Prostate gland (tissue), 2 donors: ENCODE data around the gene DNASE1L2. TPM values are rescaled to one million over a fixed set of nuclear protein-coding genes. Genes with fewer than 3 reads are reported as not detected.

Experiments
- DNase-seq: peaks from one replicate; pipeline ENCODE4 v3.0.0-alpha.2; 2019; ENCODE audit warnings: low spot score
- H3K27ac ChIP-seq, 2 donors: fragments of 200-600 bp; sonication (generic); 2 replicates each; pipeline ENCODE4 v1.5.1; 2017 to 2019
- H3K27me3 ChIP-seq: fragments of 200-600 bp; sonication (generic); replicated peaks from 2 replicates; pipeline ENCODE4 v1.5.1; 2019; ENCODE audit not compliant: insufficient read depth
- H3K36me3 ChIP-seq, 2 donors: fragments of 200-600 bp; sonication (generic); 1 replicate in 1 of 2; 2 replicates in 1 of 2; pipeline versions ENCODE4 v1.5.1 to v1.8.1; 2017 to 2019
- H3K4me1 ChIP-seq: fragments of 200-600 bp; sonication (generic); replicated peaks from 2 replicates; pipeline ENCODE4 v1.5.1; 2019
- H3K4me3 ChIP-seq, 2 donors: fragments of 200-600 bp; sonication (generic); 2 replicates each; pipeline ENCODE4 v1.5.1; 2017 to 2019
- H3K9me3 ChIP-seq: fragments of 200-600 bp; sonication (generic); 2 replicates; pipeline ENCODE4 v1.5.1; 2017
- POLR2A ChIP-seq: fragments of 450-650 bp; IDR thresholded peaks from one replicate; pipeline ENCODE4 v1.6.1; 2016; ENCODE audit warnings: antibody characterized with exemption, mild to moderate bottlenecking
- POLR2AphosphoS5 ChIP-seq: sonication (generic); formaldehyde crosslinking; IDR thresholded peaks from one replicate; pipeline ENCODE4 v1.6.1; 2017; ENCODE audit warnings: antibody characterized with exemption
- WGBS: methylation state at CpG from one replicate; pipeline ENCODE4 v1.1.5; 2018; 5-methylcytosine and 5-hydroxymethylcytosine counted together
- intact Hi-C: fragments of 100-400 bp; cut with DNase I; formaldehyde crosslinking; loops from one replicate; pipeline ENCODE4 v1.14.2; 2022
- total RNA-seq, 2 donors: library from RNA; depleted of rRNA; stranded (reverse); fragments of >200 nt; gene quantifications; one replicate each; pipeline ENCODE4 v1.1.0, GENCODE V29; 2016
- TF ChIP-seq, protein P1 (sequence below), 4 experiments: fragments of 200-600 bp in 2 of 4; fragments of 450-650 bp in 2 of 4; sonication (generic) in 2 of 4; IDR thresholded peaks; 1 replicate in 3 of 4; 2 replicates in 1 of 4; pipeline ENCODE4 v1.5.1; 2016 to 2019; ENCODE audit warnings: antibody characterized with exemption in 4 of 4, mild to moderate bottlenecking in 2 of 4, moderate library complexity in 2 of 4

DNASE1L2 gene
- total RNA-seq, 2 donors from 2014 or later = 0.77 to 4.6 TPM

DNA sequence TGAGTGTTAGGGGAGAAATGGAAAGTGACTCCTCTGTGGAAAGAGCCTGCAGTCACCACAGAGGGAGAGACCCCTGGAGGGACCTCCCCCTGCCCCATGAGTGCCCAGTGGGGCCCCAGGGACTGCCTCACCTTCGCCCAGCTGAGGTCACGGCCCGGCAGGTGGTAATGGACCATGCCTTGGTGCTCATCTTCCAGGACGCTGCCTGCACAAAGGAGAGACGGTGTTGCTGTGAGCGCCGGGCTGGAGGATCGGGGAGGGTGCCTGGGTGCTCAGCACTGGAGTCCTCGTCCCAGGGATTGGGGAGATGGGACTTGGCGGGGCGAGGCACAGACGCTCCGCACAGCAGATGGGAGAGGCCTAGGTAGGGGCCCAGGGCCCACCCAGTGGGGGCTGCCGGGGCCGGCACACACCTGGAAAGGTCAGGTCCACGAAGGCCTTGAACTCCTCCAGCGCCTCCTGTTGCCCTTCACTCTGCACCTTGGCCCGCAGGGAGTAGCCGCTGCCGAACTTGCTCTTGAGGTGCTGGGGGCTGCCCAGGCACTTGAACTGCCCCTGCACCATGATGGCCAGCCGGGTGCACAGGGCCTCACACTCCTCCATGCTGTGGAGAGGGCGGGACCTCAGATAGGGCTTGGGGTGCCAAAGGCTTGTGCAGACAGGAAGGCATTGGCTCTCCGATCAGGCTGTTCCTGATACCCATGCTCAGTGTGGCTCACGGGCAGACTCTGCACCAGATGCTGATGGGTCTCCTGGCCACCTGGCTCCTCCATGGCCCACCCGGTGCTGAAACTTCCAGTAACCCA, 41.4 kb downstream of the DNASE1L2 start:
- H3K27me3 ChIP-seq = no peaks in the 10 kb centered on the region
- no peaks in the 10 kb centered on the region for H3K4me1 ChIP-seq
- no peak overlapping the region for H3K4me3 ChIP-seq
- H3K36me3 ChIP-seq = no peaks in the 10 kb centered on the region
- no peak overlapping the region for H3K27ac ChIP-seq
- H3K9me3 ChIP-seq = no peaks in the 10 kb centered on the region
- no peak for DNase-seq
- TF ChIP-seq POLR2AphosphoS5 (no peak), POLR2A (no peak)
- TF ChIP-seq, protein P1, sequence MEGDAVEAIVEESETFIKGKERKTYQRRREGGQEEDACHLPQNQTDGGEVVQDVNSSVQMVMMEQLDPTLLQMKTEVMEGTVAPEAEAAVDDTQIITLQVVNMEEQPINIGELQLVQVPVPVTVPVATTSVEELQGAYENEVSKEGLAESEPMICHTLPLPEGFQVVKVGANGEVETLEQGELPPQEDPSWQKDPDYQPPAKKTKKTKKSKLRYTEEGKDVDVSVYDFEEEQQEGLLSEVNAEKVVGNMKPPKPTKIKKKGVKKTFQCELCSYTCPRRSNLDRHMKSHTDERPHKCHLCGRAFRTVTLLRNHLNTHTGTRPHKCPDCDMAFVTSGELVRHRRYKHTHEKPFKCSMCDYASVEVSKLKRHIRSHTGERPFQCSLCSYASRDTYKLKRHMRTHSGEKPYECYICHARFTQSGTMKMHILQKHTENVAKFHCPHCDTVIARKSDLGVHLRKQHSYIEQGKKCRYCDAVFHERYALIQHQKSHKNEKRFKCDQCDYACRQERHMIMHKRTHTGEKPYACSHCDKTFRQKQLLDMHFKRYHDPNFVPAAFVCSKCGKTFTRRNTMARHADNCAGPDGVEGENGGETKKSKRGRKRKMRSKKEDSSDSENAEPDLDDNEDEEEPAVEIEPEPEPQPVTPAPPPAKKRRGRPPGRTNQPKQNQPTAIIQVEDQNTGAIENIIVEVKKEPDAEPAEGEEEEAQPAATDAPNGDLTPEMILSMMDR (IDR thresholded peaks at IDR 0.05) = no peak
- intact Hi-C loops = no loop called here
- WGBS = 83% methylated on average over 25 of the region's 25 CpGs

DNA sequence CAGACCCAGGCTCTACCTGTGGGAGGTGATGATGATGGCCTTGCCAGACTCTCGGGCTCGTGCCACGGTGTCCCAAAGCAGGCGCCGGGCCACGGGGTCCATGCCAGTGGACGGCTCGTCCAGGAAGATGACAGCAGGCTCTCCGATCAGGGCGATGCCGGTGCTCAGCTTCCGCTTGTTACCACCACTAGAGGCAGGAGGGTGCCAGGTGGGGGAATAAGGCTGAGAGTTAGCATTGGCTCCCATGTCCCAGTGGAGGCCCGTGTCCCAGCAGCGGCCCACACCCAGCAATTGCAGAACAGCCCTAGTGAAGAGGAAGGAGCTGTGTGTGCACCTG, 42.0 kb downstream of the DNASE1L2 start:
- Histone ChIP-seq H3K27ac (no peak overlapping the region), H3K36me3 (no peaks in the 10 kb centered on the region), H3K9me3 (no peaks in the 10 kb centered on the region), H3K4me1 (no peaks in the 10 kb centered on the region), H3K4me3 (no peak overlapping the region), H3K27me3 (no peaks in the 10 kb centered on the region)
- WGBS = 82% methylated on average over 14 of the region's 14 CpGs
- DNase-seq = no peak
- TF ChIP-seq POLR2AphosphoS5 = no peak
- TF ChIP-seq, protein P1 (IDR thresholded peaks at IDR 0.05) = no peak
- TF ChIP-seq POLR2A = no peak
- intact Hi-C loops = no loop called here

DNA sequence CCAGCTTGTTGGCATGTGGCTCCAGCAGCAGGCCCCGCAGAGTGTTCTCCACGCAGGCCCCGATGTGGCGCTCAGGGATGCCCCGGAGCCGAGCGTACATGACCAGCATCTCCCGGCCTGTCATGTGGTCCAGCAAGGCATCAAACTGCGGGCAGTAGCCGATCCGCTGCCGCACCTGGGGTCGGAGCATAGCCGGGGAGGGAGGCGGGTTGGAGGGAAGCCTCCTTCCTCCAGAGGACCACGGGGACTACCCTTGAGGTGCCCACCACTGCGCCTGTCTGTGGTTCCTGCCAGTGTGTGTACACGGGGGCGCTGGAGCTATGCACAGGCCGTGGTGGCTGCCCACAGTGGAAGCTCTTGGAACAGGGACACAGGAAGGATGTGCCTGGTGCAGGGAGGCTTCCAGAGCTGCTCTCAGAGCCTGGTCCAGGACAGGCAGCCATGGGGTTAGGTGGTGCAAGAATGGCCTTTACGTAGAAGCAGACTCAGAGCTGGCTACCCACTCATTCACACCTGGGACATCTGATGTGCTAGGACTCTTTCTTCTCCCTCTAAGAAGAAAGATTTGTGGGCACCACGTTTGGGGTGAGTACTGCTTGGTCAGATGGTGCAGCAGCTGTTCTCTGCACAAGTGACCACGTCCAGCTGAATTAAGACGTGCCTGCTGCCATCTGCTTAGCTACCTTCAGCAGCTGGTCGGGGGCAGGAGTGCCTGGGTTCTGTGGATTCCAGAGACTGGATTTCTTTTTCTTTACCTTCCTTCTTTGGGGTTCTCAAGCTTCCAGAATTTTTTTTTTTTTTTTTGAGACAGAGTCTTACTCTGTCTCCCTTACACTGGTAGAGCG, 42.9 kb downstream of the DNASE1L2 start:
- H3K4me3 ChIP-seq = no peak overlapping the region
- no peak for TF ChIP-seq POLR2A
- TF ChIP-seq POLR2AphosphoS5 = no peak
- no peak for DNase-seq
- no peaks in the 10 kb centered on the region for H3K27me3 ChIP-seq
- intact Hi-C loops = no loop called here
- no peaks in the 10 kb centered on the region for H3K9me3 ChIP-seq
- H3K36me3 ChIP-seq = no peaks in the 10 kb centered on the region
- H3K27ac ChIP-seq = no peak overlapping the region
- no peaks in the 10 kb centered on the region for H3K4me1 ChIP-seq
- WGBS = 89% methylated on average over 26 of the region's 26 CpGs

DNA sequence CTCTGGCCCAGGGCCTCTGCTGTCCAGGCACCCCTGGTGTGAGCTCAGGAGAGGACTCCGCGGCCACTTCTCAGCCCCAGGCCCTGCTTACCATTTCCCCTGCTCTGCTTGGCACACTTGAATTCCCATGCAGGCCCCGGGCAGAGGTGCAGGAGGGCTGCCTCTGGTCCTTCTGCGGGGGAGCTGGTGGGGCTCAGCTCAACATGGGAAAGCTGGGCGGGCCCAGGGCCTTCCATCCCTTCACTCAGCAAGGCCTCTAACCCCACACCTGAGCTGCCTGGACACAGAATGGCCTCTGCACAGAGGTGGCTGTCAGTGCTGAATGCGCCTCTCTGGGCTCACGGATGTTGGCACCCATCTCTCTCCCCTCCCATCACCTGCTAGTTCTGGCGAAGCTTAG, 44.2 kb downstream of the DNASE1L2 start:
- TF ChIP-seq, protein P1 (IDR thresholded peaks at IDR 0.05) = no peak
- TF ChIP-seq POLR2A (no peak), POLR2AphosphoS5 (no peak)
- Histone ChIP-seq H3K36me3 (no peaks in the 10 kb centered on the region), H3K9me3 (no peaks in the 10 kb centered on the region), H3K4me1 (no peaks in the 10 kb centered on the region), H3K27me3 (no peaks in the 10 kb centered on the region), H3K27ac (no peak overlapping the region), H3K4me3 (no peak overlapping the region)
- intact Hi-C loops = no loop called here
- WGBS = 87% methylated on average over 8 of the region's 8 CpGs
- DNase-seq = no peak

DNA sequence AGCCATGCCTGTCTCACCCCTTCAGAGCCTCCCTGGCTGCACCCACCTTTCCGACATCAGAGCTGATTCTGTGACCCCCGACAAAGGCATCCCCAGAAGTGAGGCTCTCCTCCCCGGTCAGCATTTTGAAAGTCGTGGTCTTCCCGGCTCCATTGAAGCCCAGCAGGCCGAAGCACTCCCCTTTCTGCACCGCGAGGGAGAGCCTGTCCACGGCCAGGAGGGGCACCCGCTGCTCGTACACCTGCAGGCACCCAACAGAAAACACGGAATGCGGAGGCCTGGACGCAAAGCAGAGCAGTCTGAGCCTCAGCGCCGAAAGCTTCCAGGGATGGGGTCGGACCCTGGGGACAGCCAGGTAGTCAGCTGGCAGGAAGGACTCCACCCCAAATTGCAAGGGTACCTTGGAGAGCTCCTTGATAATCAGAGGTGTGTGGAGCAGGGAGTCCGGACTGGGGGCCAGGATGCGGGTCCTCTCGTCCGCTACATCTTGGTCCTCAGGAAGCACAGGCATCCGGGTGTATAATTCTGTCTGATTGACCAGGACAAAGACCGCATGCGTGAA, 44.8 kb downstream of the DNASE1L2 start:
- Histone ChIP-seq H3K4me1 (no peaks in the 10 kb centered on the region), H3K36me3 (no peaks in the 10 kb centered on the region), H3K4me3 (no peak overlapping the region), H3K27me3 (no peaks in the 10 kb centered on the region), H3K9me3 (no peaks in the 10 kb centered on the region), H3K27ac (no peak overlapping the region)
- TF ChIP-seq POLR2AphosphoS5 (no peak), POLR2A (no peak)
- TF ChIP-seq, protein P1 (IDR thresholded peaks at IDR 0.05) = no peak
- DNase-seq = no peak
- intact Hi-C loops = no loop called here
- WGBS = 77% methylated on average over 24 of the region's 24 CpGs
